Colonic mucosa (tissue), 4 donors: ENCODE measurements around the gene PGAM2. TPM values are rescaled to one million over a fixed set of nuclear protein-coding genes. Genes with fewer than 3 reads are reported as not detected.
"Not testable (repeated sequence)": the region's sequence is repeated elsewhere in the genome, so short reads cannot be mapped to it uniquely, and the experiment has no call there.

Experiments
- DNase-seq: peaks from one replicate; pipeline ENCODE4 v3.0.0-alpha.2; 2020
- H3K27ac ChIP-seq: fragments of 200-600 bp; one replicate; pipeline ENCODE4 v1.8.0; 2021
- H3K27me3 ChIP-seq: fragments of 200-600 bp; one replicate; pipeline ENCODE4 v1.8.0; 2021
- H3K36me3 ChIP-seq: fragments of 200-600 bp; one replicate; pipeline ENCODE4 v1.8.0; 2021
- H3K4me1 ChIP-seq: fragments of 200-600 bp; one replicate; pipeline ENCODE4 v1.8.0; 2021; ENCODE audit warnings: mild to moderate bottlenecking
- H3K4me3 ChIP-seq: fragments of 200-600 bp; one replicate; pipeline ENCODE4 v1.8.0; 2021
- H3K9ac ChIP-seq, 2 donors: one replicate each; pipeline ENCODE4 v1.7.0; 2013; ENCODE audit warnings: control low read depth in 2 of 2, low read depth in 2 of 2, low read length in 2 of 2
- H3K9me3 ChIP-seq: fragments of 200-600 bp; one replicate; pipeline ENCODE4 v1.8.0; 2021
- CTCF ChIP-seq: fragments of 200-600 bp; IDR thresholded peaks from one replicate; pipeline ENCODE4 v1.8.0; 2022; ENCODE audit warnings: antibody characterized with exemption, mild to moderate bottlenecking
- intact Hi-C: fragments of 100-400 bp; cut with DNase I; formaldehyde crosslinking; loops from one replicate; pipeline ENCODE4 v1.14.1; 2022
- total RNA-seq, 2 donors: library from RNA; stranded (reverse); fragmentation: NEBNext Ultra II Directional in 1 of 2; extraction: Animal tissue kit (Norgen Biotek cat#: 25700) in 1 of 2; gene quantifications; one replicate each; pipeline ENCODE4 v1.2.1, GENCODE V29; 2021
- donor health status: healthy.
- donor health status: DM: no; HTN: no; CAD: no.
- donor health status: DM: no; HTN: no; CAD: no.

Gene PGAM2
- total RNA-seq, 2 donors from 2014 or later, result 0.29 to 0.52 TPM

- no peaks in the 10 kb centered on the region for H3K36me3 ChIP-seq
- H3K9me3 ChIP-seq, result no peaks in the 10 kb centered on the region
- H3K27me3 ChIP-seq, result no peaks in the 10 kb centered on the region
- H3K4me3 ChIP-seq, result peak overlapping the region; percentile 95
- intact Hi-C loops, result no loop called here
- H3K4me1 ChIP-seq, result peaks cover 12% of the 10 kb centered on the region
- no peak for DNase-seq
- H3K27ac ChIP-seq, result peak overlapping the region; percentile 78
- peak overlapping the region; percentile 93 to 99 for H3K9ac ChIP-seq
- no peak for TF ChIP-seq CTCF
These were observed 19.9 kb downstream of the PGAM2 start for GRCh38 chr7:44045226-44046014.

DNA sequence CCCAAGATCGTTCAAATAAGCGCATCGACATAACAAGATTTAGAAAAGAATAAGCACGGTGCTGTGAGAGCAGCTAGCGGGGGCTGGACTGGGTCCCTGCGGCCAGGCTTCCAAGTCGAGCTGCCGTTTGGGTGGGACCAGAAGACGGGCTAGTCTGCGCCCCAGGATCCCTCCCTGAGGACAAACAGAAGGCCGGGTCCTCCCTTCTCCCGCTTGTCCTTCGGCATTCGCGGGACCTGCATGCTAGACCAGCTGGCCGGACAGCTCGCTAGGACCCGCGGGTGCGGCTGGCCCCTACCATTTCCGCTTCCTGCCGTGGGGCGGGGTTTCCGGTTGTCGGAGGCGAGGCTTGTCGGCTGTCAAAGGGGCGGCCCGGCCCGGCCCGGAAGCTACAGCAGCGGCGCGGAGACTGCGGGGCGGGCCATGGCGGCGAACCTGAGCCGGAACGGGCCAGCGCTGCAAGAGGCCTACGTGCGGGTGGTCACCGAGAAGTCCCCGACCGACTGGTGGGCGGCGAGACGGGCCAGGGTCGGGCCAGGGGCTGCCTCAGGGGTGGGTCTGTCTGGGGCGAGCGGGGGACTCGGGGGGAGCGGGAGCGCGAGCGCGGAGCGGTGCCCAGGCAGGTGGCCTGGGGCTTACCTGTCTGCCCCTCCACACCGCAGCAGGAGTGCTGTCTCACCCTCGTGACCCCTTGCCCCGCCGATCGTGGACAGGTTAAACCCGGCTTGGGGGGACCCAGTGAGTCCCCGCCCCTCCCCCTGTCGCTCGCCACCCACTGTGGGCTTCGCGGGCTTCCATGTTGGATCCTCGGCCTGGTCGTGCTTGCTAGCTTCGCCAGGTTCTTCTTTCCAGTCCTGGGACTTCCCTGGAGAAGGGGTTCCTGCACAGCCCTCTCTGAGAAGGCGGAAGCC is 20.8 kb downstream of the PGAM2 start, which contains the start of gene DBNL:
Gene DBNL, plus strand, starts transcription at position 388 of the 911 bp plus-strand sequence. Its CDS starts 36 bp downstream, at position 424.
- no peaks in the 10 kb centered on the region for H3K9me3 ChIP-seq
- no peak for TF ChIP-seq CTCF
- H3K27ac ChIP-seq, result peak within 1 kb of the TSS; percentile 78
- peak within 1 kb of the TSS; percentile 93 to 99 for H3K9ac ChIP-seq
- no peaks in the 10 kb centered on the region for H3K36me3 ChIP-seq
- H3K27me3 ChIP-seq, result no peaks in the 10 kb centered on the region
- intact Hi-C loops, result no loop called here
- peaks cover 12% of the 10 kb centered on the region for H3K4me1 ChIP-seq
- H3K4me3 ChIP-seq, result peak within 1 kb of the TSS; percentile 95
- peak; percentile 98 for DNase-seq

DNA sequence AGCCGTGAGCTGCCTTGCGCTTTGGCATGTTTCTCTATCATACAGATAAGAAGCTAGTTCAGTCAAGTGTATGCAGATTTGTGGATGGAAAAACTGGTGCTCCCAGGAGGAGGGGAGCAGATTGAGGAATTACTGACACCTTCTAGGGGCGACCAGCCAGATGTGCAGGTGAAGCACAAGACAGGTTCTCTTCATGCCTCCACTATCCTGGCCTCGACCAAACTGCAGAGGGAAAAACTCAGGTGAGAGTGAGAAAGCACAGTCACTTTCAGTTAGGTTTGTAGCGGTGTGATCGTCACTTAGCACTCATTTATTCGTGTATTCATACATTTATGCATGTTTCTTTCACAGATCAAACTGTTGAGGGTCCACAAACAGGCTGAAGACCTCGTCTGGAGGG is 21.5 kb downstream of the PGAM2 start:
- DNase-seq, result no peak
- no peaks in the 10 kb centered on the region for H3K9me3 ChIP-seq
- TF ChIP-seq CTCF, result no peak
- H3K9ac ChIP-seq, result peak overlapping the region; percentile 93 to 99
- peak overlapping the region; percentile 78 for H3K27ac ChIP-seq
- H3K4me1 ChIP-seq, result peaks cover 12% of the 10 kb centered on the region
- H3K27me3 ChIP-seq, result no peaks in the 10 kb centered on the region
- intact Hi-C loops, result no loop called here
- H3K4me3 ChIP-seq, result peak overlapping the region; percentile 95
- H3K36me3 ChIP-seq, result no peaks in the 10 kb centered on the region

GRCh38 chr7:44042221-44042620 is 23.1 kb downstream of the PGAM2 start:
- no peaks in the 10 kb centered on the region for H3K27me3 ChIP-seq
- H3K9me3 ChIP-seq, result no peaks in the 10 kb centered on the region
- no peak overlapping the region for H3K27ac ChIP-seq
- H3K4me1 ChIP-seq, result peaks cover 12% of the 10 kb centered on the region
- no peaks in the 10 kb centered on the region for H3K36me3 ChIP-seq
- H3K4me3 ChIP-seq, result no peak overlapping the region
- DNase-seq, result no peak
- intact Hi-C loops, result no loop called here
- TF ChIP-seq CTCF, result no peak
- H3K9ac ChIP-seq, result no peak overlapping the region

DNA sequence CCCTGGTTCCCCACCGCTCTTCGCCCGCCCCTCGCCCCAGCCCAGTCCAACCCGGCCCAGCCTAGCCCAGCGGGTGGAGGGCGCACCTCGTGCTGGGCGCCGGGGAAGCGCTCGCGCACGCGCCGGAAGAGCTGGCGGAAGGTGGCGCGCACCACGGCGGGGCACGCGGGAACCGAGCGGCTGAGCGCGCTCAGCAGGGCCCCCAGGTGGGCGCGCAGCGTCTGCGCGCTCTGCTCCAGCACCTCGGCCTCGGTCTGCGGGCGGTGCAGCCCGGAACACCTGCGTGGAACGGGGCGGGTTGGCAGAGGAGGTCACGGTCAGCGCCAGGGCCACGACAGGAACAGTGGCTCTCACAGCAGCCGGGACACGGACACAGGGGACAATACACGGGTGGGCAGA is 24.9 kb downstream of the PGAM2 start:
- H3K27ac ChIP-seq, H3K9me3 ChIP-seq, intact Hi-C loops, H3K4me1 ChIP-seq, H3K27me3 ChIP-seq, H3K36me3 ChIP-seq: not testable (repeated sequence)
- Histone ChIP-seq H3K4me3 (peak overlapping the region; percentile 25), H3K9ac (peak overlapping the region in 1 of 2 donors; percentile 12)
- DNase-seq, result peak; percentile 43

DNA sequence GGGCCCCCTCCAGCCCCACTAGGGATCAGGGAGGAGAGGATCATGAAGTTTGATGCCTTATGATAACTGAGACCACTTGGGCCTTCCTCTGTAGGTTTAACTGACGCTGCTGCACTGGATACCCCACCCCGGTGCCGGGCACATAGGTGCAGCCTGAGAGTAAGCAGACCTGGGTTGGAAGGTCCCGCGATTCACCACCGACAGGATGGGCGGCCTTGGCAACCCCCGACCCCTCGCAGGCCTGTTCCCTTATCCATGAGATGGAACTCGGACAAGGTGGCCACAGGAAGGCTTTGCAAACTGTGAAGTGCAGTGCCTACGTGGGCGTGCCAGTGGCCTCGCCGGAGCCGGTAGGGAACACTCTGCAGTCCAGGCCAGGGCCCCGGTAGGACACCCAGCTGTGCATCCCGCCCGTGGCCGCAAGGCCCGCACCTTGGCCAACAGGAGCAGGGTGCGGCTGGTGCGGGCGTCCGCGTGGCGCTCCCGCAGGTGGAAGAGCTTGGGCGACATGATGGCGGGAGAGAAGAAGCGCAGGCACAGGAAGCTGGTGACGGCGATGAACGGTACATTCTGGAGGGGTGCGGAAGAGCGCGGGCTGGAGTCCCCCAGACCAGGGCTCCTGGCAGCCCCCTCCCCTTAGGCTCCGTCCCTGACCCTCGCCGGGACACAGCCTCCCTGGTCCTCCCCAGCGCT is 25.4 kb downstream of the PGAM2 start:
- H3K36me3 ChIP-seq, intact Hi-C loops, H3K4me1 ChIP-seq, H3K27me3 ChIP-seq, H3K9me3 ChIP-seq, H3K27ac ChIP-seq, DNase-seq: not testable (repeated sequence)
- Histone ChIP-seq H3K9ac (peak overlapping the region in 1 of 2 donors; percentile 12), H3K4me3 (peak overlapping the region; percentile 25)

DNA sequence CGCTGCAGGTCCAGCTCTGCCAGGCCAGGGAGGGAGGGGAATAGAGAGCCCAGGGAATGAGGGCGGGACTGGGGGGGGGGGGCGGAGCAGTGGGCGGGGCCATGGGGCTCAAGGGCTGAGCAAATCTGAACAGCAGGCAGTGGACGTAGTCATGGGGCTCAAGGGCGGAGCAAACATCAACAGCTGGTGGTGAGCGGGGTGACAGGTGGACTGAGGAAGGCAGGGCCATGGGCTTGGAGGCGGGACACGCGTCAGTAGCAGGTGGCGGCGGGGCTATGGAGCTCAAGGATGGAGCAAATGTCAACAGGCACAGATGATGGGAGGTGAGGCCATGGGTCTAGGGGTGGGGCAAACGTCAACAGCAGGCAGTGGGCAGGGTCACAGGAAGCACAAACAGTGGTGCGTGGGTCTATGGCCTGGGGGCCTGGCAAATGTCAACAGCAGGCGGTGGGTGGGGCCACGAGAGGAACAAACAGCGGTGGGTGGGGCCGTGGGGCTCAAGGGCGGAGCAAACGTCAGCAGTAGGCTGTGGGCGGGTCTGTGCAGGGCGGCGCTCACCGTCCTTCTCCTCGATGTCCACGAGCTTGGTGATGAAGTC is 26.3 kb downstream of the PGAM2 start:
- intact Hi-C loops, H3K4me1 ChIP-seq, H3K27me3 ChIP-seq, H3K27ac ChIP-seq, H3K9me3 ChIP-seq, H3K36me3 ChIP-seq: not testable (repeated sequence)
- Histone ChIP-seq H3K9ac (peak overlapping the region in 1 of 2 donors; percentile 16), H3K4me3 (peak overlapping the region; percentile 10)
- peak; percentile 97 for DNase-seq

- H3K4me3 ChIP-seq, H3K9me3 ChIP-seq, H3K27ac ChIP-seq, DNase-seq, H3K27me3 ChIP-seq, H3K36me3 ChIP-seq, intact Hi-C loops, H3K9ac ChIP-seq, H3K4me1 ChIP-seq: not testable (repeated sequence)
These were observed 26.8 kb downstream of the PGAM2 start for GRCh38 chr7:44038553-44038952.
